ENCODE results near the gene EHF.
"Not testable (repeated sequence)": the region's sequence is repeated elsewhere in the genome, so short reads cannot be mapped to it uniquely, and the experiment has no call there.

The EHF gene

DNA sequence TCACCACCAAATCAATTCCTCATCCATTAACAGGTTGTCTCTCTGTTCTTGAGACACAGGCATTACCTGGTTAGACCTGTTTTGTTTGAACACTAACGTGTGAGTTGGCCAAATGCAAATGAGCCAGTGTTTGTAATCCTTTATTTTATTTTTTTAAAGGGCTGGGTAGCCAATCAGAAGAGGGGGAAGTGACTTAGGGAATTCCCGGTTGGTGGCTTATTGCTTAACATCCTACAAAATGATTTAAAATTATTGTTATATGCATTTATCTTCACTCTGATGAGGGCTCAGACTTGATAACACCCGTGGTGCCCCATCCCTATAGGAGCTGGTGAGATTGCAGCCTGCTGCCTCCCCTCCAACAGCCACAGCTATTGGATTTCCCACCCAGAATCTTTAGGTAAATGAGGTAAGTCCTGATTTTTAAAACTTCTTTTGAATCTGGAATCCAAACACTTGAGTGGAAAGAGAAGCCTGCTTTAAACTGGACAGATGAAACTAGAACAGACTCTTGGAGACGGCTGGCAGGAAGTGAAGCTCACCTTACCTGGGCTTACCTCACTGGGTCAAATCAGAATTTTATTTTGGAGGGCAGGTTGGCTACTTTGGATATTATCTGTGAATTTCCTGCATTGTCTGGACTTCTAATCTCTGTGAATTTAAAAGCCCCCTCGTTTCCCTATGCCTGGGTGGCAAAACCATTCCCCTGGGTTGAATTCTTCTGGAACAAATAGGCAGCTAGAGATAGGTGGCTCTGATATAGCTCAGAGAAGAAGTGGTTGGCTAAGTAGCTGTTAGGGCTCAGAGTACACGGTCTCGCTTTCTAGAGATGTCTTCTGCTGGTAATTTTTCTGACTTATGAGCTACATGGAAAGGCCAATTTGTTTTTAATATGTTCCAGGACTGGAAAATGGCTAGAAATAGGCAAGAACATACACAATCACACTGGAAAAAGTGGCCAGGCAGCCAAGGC, at the start of gene EHF:
EHF (plus strand) TSS at position 274 of the 973 bp plus-strand sequence. CDS start 21,538 bp downstream, outside the sequence.
- DNase-seq = no peak

DNA sequence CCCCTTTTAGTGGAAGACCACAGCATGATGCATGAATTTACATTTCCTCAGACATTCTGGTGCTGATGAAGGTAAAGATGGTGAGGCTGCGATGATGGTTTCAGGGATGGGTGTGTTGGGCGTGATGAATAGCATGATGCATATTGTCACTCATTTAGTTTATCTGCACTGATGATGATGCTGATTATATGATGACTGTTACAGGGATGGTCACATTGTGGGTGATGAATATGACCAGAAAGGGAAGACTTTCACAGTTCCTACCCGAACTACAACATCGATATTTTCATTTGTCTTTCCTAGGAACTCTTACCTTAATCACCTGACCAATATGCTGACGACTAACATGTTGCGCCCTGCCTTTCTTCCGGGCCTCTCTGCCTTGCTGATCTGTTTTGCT, 47.4 kb upstream of the EHF start:
- DNase-seq = no peak

DNA sequence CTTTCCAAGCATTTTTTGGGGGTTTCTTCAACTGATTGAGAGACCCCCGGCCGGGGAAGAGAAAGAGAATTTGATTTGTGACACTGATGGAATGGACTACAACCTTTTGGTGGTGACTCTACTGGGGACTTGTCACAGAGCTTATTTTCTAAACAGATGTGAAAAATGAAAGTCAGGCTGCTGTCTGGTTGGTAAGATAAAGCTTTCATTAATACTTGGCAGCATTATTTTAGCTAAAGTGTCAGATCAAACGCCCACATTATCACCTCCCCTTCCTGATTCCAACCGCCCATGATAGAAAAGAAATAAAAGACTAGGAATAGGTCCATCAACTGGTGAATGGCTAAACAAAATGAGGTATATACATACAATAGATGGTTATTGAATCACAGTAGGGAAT, 45.6 kb upstream of the EHF start:
- DNase-seq = no peak

DNA sequence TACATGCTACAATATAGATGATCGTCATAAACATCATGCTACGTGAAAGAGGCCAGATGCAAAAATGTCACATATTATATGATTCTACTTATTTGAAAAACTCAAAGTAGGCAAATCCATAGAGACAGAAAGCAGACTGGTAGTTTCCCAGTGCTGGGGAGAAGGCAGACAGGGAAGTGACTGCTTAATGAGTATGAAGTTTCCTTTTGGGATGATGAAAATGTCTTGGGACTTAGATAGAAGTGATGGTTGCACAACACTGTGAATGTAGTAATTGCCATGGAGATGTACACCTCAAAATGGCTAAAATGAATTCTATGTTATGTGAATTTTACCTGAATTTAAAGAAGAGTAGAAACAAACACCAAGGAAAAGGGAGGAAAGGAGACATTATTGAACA, 45.2 kb upstream of the EHF start:
- no peak for DNase-seq

DNA sequence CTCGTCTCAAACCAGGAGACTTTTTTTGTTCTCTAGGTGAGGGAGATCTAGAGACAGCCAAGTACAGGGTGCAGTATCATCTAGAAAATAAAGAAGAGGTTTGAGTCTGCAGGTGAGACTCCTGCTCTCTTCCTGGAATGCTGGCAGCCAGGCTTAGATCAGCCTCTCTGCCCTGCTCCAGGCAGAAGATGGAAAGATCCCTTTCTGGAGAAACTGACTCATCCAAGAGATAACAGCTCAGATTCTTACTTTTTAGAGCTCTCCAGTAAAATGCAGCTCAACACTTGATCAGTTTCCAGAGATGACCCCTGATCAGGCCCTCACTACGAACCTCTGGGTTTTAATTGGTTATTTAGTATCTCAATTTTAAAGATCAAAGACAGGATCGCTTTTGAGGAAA, 44.6 kb upstream of the EHF start:
- DNase-seq = no peak

DNA sequence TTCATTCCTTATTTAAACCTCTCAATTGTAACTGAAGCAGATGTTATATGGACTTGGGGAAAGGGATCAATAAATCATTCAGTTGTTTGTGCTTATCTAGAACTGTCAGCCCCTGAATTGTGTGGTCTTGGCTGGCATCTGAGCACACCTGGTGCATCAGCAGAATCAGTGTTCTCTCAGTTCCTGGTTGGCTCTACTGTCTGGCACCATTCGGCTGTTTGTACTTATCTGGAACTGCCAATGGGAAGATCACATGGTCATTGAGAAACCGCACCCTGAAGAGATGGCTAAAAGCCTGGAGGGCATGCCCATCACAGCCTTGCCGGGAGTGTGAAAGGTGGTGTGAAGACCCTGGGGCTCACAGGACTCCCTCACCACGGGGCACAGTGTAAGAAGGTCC, 37.1 kb upstream of the EHF start:
- DNase-seq = no peak

DNA sequence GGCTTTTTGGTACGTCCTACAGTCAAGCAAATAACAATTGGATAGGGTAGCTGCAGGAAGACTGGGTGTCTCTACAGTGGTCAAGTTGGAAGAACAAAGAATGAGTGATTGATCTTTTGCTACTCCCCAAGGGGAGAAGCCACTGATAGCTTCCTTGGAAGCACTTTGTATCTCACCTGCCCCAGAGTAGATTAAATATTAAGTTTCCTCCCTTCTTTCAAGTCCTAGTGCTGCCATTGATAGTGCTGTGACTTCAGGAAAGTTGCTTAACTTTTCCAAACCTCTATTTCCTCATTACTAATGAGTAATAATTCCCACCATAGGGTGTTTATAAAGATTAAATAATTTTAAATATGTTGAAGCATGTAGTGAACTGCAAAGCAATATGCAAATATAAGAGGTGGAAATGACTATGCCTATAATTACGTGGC, 35.6 kb upstream of the EHF start:
- DNase-seq = no peak

DNA sequence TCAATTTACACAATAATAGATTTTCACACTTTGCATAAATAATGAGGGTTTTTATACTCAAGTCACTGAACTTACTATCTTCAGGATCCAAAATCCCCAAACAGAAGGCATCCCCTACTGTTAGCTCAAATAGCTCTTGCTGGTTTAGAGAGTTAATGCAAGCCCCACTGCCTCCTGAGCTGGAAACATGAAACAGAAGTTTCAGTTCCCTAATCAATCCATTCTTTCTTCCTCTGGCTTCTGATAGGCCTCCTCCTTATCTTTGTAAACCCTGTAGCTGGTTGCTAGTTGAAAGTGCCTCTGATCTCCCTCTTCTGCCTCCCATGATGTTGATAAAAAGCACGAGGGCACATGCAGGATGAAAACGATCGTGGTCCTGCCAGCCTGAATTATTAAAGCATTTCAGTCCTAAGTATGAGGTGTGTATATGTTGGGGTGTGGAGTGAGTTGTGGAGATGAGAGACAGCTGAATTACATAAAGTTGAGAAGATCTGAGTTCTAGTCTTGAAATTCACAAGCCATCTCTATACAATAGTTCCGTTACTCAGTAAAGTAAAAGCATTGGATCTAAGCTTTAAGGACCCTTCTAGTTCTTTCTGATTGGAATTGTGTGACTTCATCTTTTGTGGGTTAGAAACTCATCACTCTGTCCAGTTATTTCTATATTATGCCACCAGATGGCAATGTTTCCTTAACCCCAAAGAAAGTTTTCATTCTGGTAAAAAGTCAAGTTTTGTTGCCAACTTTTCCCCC, 35.0 kb upstream of the EHF start:
- no peak for DNase-seq

DNA sequence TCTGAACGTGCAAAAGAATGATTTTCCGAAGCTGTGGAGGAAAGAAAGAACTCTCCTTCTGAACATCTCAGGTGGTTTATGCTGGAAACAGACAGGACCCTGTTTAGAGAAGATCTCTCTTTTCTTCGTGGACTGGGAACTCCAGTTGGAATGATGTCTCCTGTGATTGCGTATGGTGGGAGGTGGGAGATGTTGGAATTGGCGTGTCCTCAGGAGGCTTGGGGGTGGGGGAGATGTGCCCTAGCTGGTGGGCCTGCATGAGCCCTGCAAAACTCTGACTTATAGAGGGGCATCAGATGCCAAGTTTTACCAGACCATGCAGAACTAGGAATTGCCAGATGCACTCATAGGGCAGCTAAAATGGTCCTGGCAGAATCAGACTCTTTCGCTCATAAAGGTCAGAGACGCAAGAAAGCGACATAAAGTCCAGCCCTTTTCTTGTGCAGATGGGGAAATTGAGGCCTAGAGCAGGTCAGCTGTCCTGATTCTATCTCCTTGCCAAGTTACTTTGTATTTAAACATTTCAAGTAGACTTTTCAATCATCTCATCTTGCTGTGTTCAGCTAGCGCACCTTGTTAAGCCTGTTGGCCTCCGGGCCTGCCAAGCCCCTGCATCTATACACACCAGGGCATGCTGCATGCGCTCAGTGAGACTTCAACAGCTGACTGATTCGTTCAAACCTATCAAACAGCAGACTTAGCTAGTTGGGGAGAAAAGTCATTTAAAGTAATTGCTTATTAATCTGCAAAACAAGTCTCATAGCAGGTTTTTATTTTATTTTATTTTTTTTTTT, 34.2 kb upstream of the EHF start:
- DNase-seq = no peak

DNA sequence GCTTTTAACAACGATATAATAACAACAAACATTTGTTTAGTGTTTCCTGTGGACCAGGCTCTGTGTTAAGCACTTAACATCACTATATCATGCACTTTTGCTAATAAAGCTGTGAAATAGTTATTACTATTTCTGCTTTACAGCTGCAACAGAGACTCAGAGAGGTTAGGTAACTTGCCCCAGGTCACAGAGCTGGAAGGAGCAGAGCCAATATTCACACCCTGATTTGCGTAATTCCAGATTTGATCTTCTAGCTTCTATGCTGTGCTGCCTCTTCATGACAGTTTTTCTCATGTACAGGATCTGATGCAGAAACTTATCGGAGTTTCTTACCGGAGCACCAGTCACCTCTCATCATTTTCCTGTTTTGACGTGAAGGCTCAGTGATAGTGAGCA, 33.6 kb upstream of the EHF start:
- no peak for DNase-seq

DNA sequence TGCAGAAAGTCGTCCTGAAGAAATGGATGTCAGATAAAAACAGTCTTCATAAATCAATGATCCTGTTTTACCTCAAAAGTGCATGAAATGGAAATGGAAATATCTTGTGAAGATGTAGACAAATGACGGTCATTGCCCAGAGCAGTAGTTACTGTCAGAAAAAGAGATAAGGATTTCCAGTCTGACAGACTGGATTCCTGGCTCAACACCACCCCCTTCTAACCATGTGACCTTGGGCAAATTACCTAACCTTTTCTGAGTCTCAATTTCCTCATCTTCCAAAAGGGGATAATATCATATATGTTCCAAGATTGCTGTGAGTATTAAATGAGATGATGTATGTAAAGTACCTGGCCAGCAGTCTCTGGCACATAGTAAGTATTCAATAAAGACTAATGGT, 32.9 kb upstream of the EHF start:
- no peak for DNase-seq

DNA sequence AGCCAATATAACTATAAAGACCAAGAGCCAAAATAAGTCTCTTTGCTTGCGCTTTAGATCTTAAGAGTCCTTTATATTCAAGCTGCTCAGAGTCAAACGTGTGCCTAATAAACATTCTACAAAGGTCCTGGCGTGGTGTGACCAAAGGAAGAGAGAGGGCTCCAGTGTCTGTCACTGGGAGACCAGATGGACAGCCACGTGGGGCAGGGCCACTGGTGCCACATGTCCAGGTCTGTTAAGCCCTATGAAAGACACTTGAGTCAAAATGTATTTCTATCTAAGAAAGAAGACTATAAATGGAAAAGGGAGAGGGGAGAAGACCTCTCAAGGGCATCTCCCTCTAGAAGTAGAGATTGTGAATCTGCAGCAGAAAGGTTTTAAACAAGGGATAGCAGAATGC, 32.2 kb upstream of the EHF start:
- no peak for DNase-seq

DNA sequence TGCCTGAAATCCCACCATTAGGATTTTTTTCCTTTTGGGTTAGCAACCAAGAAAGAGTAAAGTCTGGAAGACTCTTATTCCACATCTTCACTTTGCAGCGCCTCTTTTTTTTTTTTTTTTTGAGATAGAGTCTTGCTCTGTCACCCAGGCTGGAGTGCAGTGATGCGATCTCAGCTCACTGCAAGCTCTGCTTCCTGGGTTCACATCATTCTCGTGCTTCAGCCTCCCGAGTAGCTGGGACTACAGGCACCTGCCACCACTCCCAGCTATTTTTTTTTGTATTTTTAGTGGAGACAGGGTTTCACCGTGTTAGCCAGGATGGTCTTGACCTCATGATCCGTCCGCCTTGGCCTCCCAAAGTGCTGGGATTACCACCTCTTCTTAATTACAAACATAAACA, 31.7 kb upstream of the EHF start:
- not testable (repeated sequence) for DNase-seq

DNA sequence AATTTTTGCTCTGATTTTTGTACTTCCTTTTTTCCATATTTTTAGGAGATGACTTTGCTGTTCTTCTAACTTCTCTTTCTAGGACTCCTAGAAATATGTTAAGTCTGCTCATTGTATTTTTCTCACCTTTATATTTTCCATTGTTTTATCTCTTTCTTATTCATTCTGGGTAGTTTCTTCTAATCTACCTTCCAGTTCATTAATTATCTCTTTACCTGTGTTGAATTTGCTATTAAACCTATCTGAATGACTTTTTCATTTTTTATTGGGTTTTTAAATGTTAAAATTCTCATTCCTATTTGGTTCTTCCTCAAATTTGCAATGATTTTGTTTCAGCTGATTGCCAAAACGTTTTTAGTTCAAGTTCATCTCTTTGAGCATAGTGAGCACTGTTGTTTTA, 27.8 kb upstream of the EHF start:
- DNase-seq = no peak

DNA sequence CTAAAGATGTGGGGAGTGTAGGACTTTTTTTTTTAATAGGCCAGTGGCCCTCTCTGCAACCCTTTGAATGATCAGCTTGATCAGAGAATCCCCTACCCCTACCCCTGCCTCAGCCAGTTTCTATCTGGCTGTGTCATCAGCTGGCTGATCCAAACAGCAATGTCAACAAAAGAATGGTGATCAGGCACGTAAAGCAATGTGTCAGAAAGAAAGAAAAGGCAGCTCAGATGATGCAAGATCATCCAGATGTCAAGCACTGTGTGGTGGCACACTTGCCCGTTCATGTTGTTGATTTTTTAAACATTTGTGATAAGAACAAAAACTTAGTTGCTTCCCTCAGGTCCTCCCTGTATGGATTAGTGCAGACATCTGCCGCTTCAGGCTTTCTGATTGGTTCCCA, 26.3 kb upstream of the EHF start:
- DNase-seq = no peak

DNA sequence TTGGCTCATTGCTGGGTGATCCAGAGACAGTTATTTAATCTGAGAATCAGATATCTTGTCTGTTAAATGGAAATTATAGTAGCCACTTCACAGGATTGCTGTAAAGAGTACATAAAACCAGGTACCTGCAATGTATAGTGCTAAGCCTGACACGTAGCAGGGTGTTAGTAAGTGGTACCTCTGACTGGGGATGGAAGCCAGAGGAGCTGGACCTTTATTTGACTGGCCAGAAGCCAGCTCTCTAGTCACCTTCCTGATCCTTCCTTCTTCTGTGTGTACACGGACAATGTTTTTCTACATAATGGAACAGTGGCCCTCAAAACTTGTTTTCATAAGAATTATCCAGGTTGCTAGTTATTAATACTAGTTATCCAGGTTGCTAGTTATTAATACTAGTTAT, 25.5 kb upstream of the EHF start:
- no peak for DNase-seq

DNA sequence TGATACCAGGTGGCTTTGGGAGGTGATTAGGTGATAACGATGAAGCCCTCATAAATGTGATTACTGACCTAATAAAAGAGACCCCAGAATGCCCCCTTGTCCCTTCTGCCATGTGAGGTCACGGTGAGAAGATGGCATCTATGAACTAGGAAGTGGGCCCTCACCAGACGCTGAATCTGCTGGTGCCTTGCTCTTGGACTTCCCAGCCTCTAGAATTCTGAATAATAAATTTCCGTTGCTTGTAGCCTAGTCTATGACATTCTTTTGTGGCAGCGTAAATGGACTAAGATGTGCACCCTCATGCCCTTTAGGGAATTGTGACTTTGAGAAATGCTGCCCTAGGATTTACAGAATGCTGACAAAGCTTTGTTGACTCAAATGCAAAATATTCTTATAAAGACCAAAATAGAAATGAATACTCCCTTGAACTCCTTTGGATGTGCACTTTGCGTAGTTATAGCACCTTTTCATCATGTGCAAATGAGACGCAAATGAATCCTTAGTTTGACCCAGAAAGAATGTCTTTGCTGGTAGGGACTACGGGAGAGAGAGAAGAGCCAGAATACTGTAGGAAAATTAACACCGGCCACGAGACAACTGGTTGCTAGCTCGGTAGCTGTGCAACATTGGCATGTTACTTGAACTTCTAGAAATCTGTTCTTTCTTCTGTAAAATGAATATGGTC, 24.8 kb upstream of the EHF start:
- no peak for DNase-seq

DNA sequence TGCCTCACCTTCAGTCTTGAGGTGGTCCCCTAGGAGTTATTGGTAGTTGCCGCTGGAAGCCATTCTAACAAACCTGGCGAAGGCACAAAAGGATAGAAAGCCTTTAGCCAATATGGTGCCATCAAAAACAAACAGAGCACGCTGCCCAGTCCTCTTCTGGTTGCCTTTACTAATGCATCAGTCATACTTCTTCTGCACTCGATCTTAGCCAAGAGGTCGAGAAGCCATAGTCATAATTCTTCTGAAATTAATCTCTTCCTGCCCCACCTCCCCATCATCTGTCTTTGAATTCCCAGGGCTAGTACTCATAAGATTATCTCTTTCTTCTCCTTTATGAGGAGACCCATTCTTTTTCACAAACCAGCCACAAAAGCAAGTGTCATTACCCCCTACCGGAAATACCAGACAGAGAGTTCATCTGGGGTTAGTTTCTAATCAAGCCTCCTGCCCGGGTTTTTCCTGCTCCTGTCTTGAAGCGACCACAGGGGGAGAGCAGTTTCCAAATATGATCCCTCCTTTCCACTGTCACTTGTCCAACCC, 21.4 kb upstream of the EHF start:
- no peak for DNase-seq

DNA sequence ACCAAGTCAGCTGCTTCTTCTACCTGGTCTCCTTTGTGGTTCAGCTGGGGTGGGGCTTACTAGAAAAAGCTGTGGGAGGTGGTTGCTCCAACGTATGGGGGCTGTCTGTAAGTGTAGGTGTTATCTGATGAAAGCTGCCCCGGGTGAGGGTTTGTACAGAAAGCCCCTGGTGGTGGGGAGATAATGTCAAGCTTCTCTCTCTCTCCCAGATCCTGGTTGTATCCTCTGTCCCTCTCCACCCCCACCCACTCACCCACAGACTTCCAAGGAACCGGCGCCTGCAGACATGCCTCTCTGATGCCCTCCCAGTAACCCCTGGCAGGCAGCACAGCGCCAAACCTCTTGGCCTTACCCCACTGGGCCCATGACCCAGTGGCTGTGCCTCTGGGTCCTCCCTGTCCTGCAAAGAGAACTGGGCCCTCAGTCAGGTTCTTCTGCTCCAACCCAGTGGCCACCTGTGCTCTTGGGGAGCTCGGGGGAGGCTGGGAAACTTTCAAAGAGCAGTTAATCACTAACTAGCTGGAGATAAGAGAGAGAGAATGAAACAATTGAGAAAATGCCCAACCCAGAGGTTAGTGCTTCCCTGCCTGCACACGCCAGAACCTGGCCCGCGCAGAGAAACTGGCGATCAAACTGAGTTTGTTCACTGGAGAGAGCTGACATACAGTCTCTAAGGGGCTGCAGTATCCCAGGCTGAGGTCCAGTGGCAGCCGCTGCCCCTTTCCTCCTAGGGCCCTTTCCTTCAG, 20.4 kb upstream of the EHF start:
- no peak for DNase-seq

DNA sequence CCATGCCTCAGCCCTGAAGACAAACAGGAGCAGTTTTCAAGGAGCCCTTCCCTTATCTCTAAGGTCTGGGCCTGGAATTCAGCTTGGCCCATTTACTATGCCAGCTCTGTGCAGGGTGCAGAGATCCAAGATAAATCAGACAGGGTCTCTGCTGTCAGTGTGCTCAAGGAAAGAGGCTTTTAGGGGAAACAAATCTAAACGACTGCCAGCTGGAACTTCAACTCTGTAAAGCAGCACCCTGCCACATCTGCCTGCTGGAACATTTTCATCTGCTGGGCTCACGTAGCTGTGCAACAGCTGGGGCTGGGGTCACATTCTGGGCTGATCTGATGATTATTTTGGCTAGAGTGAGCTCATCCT, 19.8 kb upstream of the EHF start:
- DNase-seq = no peak

DNA sequence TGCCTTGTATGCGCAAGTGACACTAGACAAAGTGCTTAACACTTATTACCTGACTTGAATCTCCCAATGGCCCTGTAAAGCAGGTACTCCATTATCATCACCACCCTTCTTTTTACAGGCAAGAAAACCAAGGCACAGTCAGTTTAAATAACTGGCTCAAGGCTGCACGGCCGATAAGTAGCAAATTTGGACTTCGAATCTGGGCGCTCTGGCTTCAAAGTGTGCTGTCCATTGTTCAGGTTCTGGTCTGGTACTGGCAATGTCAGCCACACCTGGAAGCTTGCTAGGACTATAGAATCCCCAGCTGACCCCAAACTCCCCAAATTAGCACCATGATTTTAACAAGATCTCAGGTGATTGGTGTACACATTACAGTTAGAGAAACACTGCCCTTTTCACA, 19.3 kb upstream of the EHF start:
- DNase-seq = no peak

DNA sequence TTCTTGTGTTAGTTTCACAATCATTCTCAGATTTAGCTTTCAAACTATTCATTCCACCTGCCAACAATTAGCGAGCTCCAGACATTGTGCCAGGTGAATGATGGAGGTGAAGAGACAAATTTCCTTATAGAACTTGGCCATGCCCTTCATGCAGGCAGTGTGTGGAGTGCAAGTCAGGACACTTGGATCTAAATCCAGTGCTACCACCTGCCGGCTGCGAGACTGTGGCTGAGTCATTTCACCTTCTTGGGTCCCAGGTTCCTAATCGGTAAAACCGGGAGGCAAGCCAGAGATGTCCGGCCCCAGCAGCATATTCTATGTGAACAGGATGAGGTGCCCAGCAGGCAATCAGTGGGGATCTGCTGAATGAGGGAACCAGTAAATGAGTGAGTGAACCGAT, 18.6 kb upstream of the EHF start:
- no peak for DNase-seq

Measured in activated T-cell treated with anti-CD3 and anti-CD28 coated beads, Interleukin-2, amount 50 U/mL, for 1 hour (primary cell).